ENCODE results near the gene TFF3.

DNA sequence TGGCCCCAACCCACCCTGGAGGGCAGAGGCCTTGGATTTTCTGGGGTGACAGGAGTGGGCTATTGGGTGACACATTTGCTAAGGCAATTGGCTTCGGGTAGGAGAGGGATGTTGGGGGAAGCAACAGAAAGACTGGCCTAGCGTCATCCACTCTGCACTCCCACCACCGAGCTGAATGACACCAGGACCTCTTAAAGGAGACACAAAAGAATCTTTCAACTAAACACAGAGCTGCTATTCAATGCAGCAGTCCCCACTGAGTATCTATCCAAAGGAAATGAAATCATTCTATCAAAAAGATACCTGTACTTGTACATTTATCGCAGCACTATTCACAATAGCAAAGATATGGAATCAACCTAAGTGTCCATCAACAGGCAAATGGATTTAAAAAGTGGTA, 29.4 kb upstream of the TFF3 start:
- TF ChIP-seq, protein P1, sequence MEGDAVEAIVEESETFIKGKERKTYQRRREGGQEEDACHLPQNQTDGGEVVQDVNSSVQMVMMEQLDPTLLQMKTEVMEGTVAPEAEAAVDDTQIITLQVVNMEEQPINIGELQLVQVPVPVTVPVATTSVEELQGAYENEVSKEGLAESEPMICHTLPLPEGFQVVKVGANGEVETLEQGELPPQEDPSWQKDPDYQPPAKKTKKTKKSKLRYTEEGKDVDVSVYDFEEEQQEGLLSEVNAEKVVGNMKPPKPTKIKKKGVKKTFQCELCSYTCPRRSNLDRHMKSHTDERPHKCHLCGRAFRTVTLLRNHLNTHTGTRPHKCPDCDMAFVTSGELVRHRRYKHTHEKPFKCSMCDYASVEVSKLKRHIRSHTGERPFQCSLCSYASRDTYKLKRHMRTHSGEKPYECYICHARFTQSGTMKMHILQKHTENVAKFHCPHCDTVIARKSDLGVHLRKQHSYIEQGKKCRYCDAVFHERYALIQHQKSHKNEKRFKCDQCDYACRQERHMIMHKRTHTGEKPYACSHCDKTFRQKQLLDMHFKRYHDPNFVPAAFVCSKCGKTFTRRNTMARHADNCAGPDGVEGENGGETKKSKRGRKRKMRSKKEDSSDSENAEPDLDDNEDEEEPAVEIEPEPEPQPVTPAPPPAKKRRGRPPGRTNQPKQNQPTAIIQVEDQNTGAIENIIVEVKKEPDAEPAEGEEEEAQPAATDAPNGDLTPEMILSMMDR (conservative IDR thresholded peaks at IDR 0.05; ENCODE audit: low read depth, low read length), result no peak
- TF ChIP-seq EZH2 (IDR thresholded peaks at IDR 0.05; ENCODE audit: borderline replicate concordance, low read depth, low read length, poor library complexity, severe bottlenecking), result no peak

Measured in A673 (cell line).